ENCODE data around the gene PPIF. TPM values are rescaled to one million over a fixed set of nuclear protein-coding genes. Genes with fewer than 3 reads are reported as not detected.

Gene PPIF
- total RNA-seq, 2 donors from 2014 or later, result 63.0 to 87.6 TPM

DNA sequence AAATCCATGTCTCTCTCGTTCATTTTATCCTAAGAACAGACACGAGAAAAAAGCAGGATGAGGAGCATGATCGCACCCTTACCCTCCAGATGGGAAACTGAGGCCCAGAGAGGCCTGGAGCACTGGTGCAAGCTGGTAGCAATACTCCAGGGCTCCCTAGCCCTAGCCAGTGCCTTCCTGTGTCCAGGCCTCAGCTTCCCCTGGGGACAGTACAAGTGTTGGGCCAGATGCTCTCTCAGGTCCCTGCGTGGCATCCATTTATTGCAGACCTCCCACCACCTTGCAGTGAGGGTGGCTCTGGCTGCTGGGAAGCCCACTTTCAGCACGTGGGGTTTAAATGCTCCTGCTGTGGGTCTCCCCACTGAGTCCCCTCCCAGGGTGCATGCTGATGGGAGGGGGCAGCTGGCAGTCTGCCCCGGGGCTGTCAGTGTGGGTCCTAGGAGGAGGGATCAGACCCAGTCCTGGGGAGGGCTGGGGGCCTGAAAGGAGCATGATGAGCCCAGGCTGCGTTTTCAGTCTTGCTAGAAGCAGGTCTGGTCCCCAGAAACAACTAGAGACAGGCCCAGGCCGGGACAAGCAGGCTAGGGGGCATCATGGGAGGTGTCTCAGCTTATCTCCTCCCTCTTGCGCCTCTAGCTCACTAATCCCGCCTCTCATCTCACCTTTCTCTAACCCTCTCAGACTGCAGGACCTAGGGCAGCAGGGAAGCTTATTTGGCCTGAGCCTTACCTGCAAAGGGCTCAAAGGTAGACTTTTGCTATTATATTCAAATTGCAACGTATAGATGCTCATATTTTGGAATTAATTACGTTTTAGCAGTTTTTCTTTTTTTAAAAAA, 662 bp upstream of the PPIF start:
- DNase-seq (ENCODE audit: low spot score), result no peak
- H3K27me3 ChIP-seq, result no peaks in the 10 kb centered on the region
- peaks cover 26% of the 10 kb centered on the region for H3K36me3 ChIP-seq
- peaks cover 3 to 34% of the 10 kb centered on the region in 2 donors for H3K4me1 ChIP-seq
- peak overlapping the region in 1 of 2 donors; percentile 94 for H3K27ac ChIP-seq
- H3K4me3 ChIP-seq, result peak overlapping the region in 1 of 2 donors; percentile 87
- H3K9me3 ChIP-seq, result no peaks in the 10 kb centered on the region
- TF ChIP-seq, protein P1, sequence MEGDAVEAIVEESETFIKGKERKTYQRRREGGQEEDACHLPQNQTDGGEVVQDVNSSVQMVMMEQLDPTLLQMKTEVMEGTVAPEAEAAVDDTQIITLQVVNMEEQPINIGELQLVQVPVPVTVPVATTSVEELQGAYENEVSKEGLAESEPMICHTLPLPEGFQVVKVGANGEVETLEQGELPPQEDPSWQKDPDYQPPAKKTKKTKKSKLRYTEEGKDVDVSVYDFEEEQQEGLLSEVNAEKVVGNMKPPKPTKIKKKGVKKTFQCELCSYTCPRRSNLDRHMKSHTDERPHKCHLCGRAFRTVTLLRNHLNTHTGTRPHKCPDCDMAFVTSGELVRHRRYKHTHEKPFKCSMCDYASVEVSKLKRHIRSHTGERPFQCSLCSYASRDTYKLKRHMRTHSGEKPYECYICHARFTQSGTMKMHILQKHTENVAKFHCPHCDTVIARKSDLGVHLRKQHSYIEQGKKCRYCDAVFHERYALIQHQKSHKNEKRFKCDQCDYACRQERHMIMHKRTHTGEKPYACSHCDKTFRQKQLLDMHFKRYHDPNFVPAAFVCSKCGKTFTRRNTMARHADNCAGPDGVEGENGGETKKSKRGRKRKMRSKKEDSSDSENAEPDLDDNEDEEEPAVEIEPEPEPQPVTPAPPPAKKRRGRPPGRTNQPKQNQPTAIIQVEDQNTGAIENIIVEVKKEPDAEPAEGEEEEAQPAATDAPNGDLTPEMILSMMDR (IDR thresholded peaks at IDR 0.05), result no peak

DNA sequence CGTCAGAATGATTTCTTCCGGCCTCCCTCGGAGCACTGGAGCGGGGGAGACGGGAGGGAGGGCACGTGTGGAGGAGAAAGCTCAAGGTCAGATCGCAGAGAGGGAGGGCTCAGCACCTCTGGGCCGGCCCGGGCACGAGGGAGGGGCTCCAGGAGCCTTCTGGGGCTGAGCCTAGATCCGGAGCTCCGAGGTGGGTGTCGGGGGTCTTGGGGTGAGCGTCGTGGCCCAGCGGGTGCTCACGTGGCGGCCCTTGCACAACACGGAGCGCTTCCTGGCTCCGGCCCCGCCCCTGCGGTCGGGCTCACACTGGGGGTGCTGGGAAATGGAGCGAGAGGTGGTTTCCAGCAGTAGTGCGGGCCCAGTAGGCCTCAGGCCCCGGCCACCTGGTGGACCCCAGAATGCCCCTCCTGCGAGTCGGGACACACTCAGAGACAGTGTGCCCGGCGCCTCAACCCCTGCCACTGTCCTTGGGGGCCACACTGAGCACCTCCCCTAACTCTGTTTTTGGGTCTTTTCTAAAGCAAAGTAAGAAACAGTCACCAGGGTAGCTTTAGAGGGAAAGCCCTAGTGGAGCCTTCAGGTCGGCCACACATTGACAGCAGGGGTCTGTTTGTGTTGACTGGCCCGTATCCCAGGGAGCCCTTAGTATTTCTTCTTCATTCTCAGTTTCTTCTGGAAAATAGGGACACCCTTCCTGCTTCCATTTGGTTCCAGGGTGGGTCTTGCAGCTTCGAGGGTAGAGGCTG, 798 bp downstream of the PPIF start:
- Histone ChIP-seq H3K27ac (peak overlapping the region; percentile 89 to 94), H3K36me3 (peaks cover 40% of the 10 kb centered on the region), H3K27me3 (no peaks in the 10 kb centered on the region), H3K9me3 (no peaks in the 10 kb centered on the region), H3K4me1 (peaks cover 3 to 34% of the 10 kb centered on the region in 2 donors), H3K4me3 (peak overlapping the region; percentile 58 to 87)
- DNase-seq (ENCODE audit: low spot score), result peak; percentile 74
- TF ChIP-seq, protein P1 (IDR thresholded peaks at IDR 0.05), result no peak

DNA sequence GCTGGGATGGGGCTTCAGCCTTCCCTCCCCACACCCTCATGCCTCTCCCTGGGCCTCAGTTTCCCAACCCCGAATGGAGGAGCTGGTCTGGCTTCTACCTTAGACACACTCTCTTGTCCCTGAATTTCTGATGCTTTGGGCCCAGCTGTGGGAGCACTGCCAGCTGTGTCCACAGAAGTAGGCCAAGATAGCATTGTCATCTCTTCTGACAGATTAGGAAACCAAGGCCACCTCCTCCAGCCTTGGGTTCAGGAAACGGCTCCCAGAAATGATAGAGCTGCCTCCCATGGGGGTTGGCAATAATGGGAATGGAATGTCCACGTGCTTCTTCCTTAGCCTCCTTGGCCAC, 1.3 kb downstream of the PPIF start:
- H3K9me3 ChIP-seq, result no peaks in the 10 kb centered on the region
- peak overlapping the region; percentile 58 to 87 for H3K4me3 ChIP-seq
- H3K27me3 ChIP-seq, result no peaks in the 10 kb centered on the region
- peak overlapping the region; percentile 89 to 94 for H3K27ac ChIP-seq
- DNase-seq (ENCODE audit: low spot score), result no peak
- H3K4me1 ChIP-seq, result peaks cover 0 to 34% of the 10 kb centered on the region in 2 donors
- H3K36me3 ChIP-seq, result peaks cover 46% of the 10 kb centered on the region
- TF ChIP-seq, protein P1 (IDR thresholded peaks at IDR 0.05), result no peak

DNA sequence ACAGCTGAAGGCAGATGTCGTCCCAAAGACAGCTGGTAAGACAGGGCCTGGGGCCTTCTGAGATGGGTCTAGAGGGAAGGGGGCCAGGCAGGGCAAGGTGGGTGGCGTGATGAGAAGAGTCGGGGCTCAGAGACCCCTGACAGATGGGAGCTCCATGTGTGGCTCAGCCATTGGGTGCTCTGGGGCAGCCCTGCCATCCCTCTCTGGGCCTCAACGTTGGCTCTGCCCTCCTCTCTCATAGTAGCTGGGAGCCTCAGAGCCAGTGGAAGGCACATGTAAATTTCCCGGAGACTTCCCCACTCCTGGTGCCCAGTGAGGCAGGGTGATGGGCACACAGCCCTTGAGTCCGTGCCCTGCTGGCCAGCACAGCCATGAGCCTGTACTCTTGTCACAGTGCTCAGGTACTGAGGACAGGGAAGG, 1.8 kb downstream of the PPIF start:
- Histone ChIP-seq H3K27ac (peak overlapping the region; percentile 89 to 94), H3K27me3 (no peaks in the 10 kb centered on the region), H3K4me3 (peak overlapping the region in 1 of 2 donors; percentile 87), H3K9me3 (no peaks in the 10 kb centered on the region), H3K4me1 (peaks cover 0 to 34% of the 10 kb centered on the region in 2 donors), H3K36me3 (peaks cover 50% of the 10 kb centered on the region)
- DNase-seq (ENCODE audit: low spot score), result peak; percentile 53
- TF ChIP-seq, protein P1 (IDR thresholded peaks at IDR 0.05), result no peak

DNA sequence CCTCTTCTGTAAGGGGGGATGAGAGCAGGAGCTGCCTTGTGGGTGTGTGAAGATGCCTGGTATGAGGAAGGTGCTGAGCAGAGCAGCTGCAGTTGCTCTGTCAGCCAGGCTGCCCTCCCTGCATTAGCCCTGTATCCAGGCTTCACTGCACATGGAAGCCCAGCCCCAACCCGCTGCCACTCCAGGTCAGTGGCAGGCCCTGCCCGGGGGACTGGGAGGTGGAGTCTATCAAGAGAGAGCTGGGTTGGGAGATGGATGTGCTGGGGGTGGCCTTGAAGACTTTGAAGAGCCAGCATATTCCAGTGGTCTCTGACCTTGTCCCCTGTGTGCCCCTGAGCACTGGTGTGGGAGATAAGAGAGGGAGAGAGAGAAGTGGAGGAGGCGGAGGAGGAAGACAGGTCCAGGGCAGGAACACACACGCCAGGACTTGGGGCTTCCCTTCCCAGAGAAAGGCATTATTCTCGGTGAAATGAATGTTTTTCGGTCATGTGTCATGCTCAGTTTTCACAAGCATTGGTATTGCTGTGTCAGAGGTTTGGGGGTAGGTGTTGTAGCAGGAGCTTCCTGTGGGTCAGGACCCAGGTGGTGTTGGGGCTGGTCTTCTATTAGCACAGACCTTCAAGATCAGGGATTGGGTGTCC, 2.6 kb downstream of the PPIF start:
- peaks cover 0 to 34% of the 10 kb centered on the region in 2 donors for H3K4me1 ChIP-seq
- no peak overlapping the region for H3K4me3 ChIP-seq
- no peaks in the 10 kb centered on the region for H3K27me3 ChIP-seq
- H3K9me3 ChIP-seq, result no peaks in the 10 kb centered on the region
- TF ChIP-seq, protein P1 (IDR thresholded peaks at IDR 0.05), result no peak
- H3K36me3 ChIP-seq, result peaks cover 58% of the 10 kb centered on the region
- H3K27ac ChIP-seq, result peak overlapping the region in 1 of 2 donors; percentile 94
- peak; percentile 48 for DNase-seq (ENCODE audit: low spot score)
